WI38 (cell line): ENCODE results near the gene KCNH2.

ENCODE experiments used
- H3K4me3 ChIP-seq: 2 replicates; pipeline ENCODE4 v1.5.1; 2011; ENCODE audit warnings: low read depth, mild to moderate bottlenecking, control low read depth, low read length
- CTCF ChIP-seq: IDR thresholded peaks from 2 replicates; pipeline ENCODE4 v1.5.1; 2012; ENCODE audit warnings: low read depth, mild to moderate bottlenecking, control low read depth, low read length

Gene KCNH2

DNA sequence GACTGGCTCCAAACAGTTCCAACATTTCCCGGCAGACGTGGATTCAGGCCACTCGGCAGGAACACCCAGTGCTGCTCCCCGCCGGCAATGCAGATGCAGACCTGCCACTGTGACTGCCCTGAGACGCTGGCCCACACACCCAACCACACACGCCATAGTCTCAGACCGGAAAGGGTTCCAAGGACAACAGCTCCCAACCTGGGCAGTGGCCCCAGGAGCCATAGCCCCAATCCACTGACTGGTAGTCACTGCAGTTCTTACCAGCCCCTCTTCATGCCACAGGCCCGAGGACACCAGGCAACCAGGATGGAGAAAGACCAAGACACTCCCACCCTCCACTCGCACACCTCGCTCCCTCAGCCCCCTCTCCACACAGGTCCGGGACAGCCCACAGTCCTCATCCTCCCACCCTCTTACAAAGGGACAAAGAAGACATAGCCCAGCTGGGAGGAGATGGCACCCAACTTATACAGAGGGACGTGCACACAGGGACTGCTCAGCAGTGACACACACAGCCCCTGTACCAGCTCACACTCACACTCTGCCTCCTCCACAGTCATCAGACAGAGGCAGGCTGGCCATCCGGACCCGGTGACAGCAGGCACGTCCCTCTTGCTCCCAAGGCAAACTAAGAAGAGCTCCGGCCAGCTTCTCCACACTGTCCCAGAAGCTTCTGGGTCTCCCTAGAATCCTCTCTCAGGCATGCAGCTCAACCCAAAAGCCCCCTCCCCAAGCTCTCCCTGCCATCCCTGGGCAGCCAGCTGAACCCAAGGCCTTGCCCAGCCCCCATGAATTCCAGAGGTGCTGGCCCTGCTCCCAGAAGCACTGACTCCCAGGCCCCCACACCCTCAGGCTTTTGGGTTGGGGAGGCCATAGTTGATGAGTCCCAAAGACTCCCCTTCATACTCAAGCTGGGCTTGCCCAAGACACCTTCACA is 24.8 kb downstream of the KCNH2 start:
- no peak for TF ChIP-seq CTCF
- no peak overlapping the region for H3K4me3 ChIP-seq

DNA sequence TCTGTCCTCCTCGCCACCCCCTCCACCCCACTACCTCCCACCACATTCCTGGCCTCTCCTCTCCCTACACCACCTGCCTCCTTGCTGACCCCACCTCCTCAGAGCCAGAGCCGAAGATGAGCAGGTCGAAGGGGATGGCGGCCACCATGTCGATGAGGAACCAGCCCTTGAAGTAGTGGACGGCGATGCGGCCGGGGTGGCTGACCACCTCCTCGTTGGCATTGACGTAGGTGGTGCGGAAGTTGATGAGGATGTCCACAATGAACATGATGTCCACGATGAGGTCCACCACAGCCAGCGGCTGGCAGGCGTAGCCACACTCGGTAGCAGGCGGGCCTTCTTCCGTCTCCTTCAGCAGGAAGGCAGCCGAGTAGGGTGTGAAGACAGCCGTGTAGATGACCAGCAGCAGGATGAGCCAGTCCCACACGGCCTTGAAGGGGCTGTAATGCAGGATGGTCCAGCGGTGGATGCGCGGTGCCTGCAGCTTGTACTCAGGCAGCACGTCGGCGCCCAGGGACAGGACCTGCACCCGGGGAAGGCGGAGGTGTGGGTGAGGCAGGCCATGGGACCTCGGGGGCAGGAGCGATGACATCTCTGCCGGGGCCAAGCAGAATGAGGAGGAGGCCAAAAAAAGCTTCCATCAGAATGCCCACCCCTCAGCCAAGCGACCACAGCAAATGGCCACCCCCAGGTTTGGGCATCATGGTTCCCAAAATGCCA is 25.6 kb downstream of the KCNH2 start:
- H3K4me3 ChIP-seq, result no peak overlapping the region
- no peak for TF ChIP-seq CTCF

GRCh38 chr7:150951521-150951920 is 26.6 kb downstream of the KCNH2 start:
- H3K4me3 ChIP-seq, result no peak overlapping the region
- TF ChIP-seq CTCF, result no peak

DNA sequence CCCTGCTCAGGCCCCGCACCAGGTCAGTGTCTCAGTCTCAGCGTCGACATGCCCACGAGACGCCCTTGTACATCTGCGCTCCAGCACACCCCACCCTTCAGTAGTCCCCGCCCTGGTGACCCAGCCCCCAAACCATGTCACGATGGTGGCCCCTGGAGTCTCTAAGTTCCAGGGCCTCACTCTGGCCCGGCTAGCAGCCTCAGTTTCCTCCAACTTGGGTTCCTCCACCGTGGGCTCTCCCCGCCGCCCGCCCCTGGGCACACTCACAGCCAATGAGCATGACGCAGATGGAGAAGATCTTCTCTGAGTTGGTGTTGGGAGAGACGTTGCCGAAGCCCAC is 27.0 kb downstream of the KCNH2 start:
- no peak overlapping the region for H3K4me3 ChIP-seq
- TF ChIP-seq CTCF, result no peak

GRCh38 chr7:150950496-150951180 is 27.5 kb downstream of the KCNH2 start:
- no peak for TF ChIP-seq CTCF
- no peak overlapping the region for H3K4me3 ChIP-seq

- no peak overlapping the region for H3K4me3 ChIP-seq
- TF ChIP-seq CTCF, result no peak
Measured at GRCh38 chr7:150949971-150950491, 28.1 kb downstream of the KCNH2 start.
